Aorta (tissue), 5 donors: Measurements from ENCODE around the gene PAPPA. TPM values are rescaled to one million over a fixed set of nuclear protein-coding genes. Genes with fewer than 3 reads are reported as not detected.

ENCODE experiments used
- ATAC-seq: fragments of 200-7000 bp; cut with Tn5 transposase; one replicate; pipeline ENCODE4 v1.9.1; 2022; ENCODE audit warnings: moderate library complexity; ENCODE audit not compliant: low FRiP score
- DNase-seq, 2 donors: peaks; one replicate each; pipeline ENCODE4 v3.0.0-alpha.2; 2020
- H3K27ac ChIP-seq, 2 donors: one replicate each; pipeline ENCODE4 v1.5.1; 2013; ENCODE audit warnings: low read length in 2 of 2, mild to moderate bottlenecking in 2 of 2, moderate library complexity in 2 of 2, control low read depth in 1 of 2, inconsistent platforms in 1 of 2, low read depth in 1 of 2
- H3K27me3 ChIP-seq, 2 donors: one replicate each; pipeline ENCODE4 v1.6.1; 2013; ENCODE audit warnings: control low read depth in 1 of 2, low read length in 1 of 2, mild to moderate bottlenecking in 1 of 2, moderate library complexity in 1 of 2; ENCODE audit not compliant: insufficient read depth in 2 of 2, control insufficient read depth in 1 of 2
- H3K36me3 ChIP-seq, 2 donors: one replicate each; pipeline ENCODE4 v1.6.1; 2013; ENCODE audit warnings: control low read depth in 1 of 2, low read length in 1 of 2, mild to moderate bottlenecking in 1 of 2; ENCODE audit not compliant: insufficient read depth in 2 of 2, control insufficient read depth in 1 of 2
- H3K4me1 ChIP-seq, 2 donors: one replicate each; pipeline ENCODE4 v1.6.1; 2013; ENCODE audit warnings: low read length in 2 of 2, control low read depth in 1 of 2, mild to moderate bottlenecking in 1 of 2, moderate library complexity in 1 of 2; ENCODE audit not compliant: insufficient read depth in 2 of 2, control insufficient read depth in 1 of 2
- H3K4me3 ChIP-seq, 2 donors: one replicate each; pipeline ENCODE4 v1.5.1; 2013; ENCODE audit warnings: low read length in 2 of 2, control low read depth in 1 of 2, mild to moderate bottlenecking in 1 of 2
- H3K9me3 ChIP-seq: one replicate; pipeline ENCODE4 v1.6.1; 2013; ENCODE audit warnings: mild to moderate bottlenecking, low read length; ENCODE audit not compliant: control insufficient read depth
- WGBS, 2 donors: extraction: QIAGEN DNeasy Blood & Tissue Kit; methylation state at CpG; one replicate each; pipeline ENCODE4 v1.1.7; 2013; 5-methylcytosine and 5-hydroxymethylcytosine counted together
- intact Hi-C, 2 donors: fragments of 100-400 bp; cut with DNase I; formaldehyde crosslinking; loops; one replicate each; pipeline versions ENCODE4 v1.14.2 to v1.15.0; 2022
- polyA plus RNA-seq, 2 donors: library from polyadenylated mRNA; stranded (reverse); fragments of 200-250 nt; gene quantifications; one replicate each; pipeline ENCODE4 v1.2.3, GENCODE V29; 2013
- total RNA-seq, 2 donors: library from RNA; stranded (reverse); fragmentation: NEBNext Ultra II Directional; extraction: Animal tissue kit (Norgen Biotek cat#: 25700); gene quantifications; one replicate each; pipeline ENCODE4 v1.2.1, GENCODE V29; 2021
- donor health status: healthy with polysubstance abuse.
- donor health status: Bipolar disorder and iron deficiency.
- donor health status: DM: no; HTN: no; CAD: no.
- donor health status: DM: no; HTN: no; CAD: no.
- donor health status: DM: yes; HTN: yes; CAD: no.

The PAPPA gene
- total and polyA plus RNA-seq, 4 donors = 0.50 to 16.6 (median 7.3) TPM

- DNase-seq = no peak
- Histone ChIP-seq H3K4me1 (no peaks in the 10 kb centered on the region), H3K27ac (no peak overlapping the region), H3K36me3 (no peaks in the 10 kb centered on the region), H3K9me3 (no peaks in the 10 kb centered on the region), H3K27me3 (no peaks in the 10 kb centered on the region), H3K4me3 (no peak overlapping the region)
- no peak for ATAC-seq
- WGBS, 2 donors = 68 to 72% methylated on average over 2 of the region's 2 CpGs
- intact Hi-C loops = loop anchor here in 1 of 2 donors (2.0 kb wide), 1 partner anchor 42 kb away; no protein-coding TSS in a partner anchor
These were observed 271.7 kb downstream of the PAPPA start for GRCh38 chr9:116425244-116425643.

GRCh38 chr9:116430849-116431248 lies 277.3 kb downstream of the PAPPA start:
- Histone ChIP-seq H3K27ac (no peak overlapping the region), H3K36me3 (no peaks in the 10 kb centered on the region), H3K9me3 (no peaks in the 10 kb centered on the region), H3K4me3 (no peak overlapping the region), H3K27me3 (no peaks in the 10 kb centered on the region), H3K4me1 (no peaks in the 10 kb centered on the region)
- DNase-seq = no peak
- 96 to 98% methylated on average over 3 of the region's 3 CpGs for WGBS, 2 donors
- intact Hi-C loops = no loop called here
- no peak for ATAC-seq

GRCh38 chr9:116432051-116432450 lies 278.5 kb downstream of the PAPPA start:
- ATAC-seq (no peak), DNase-seq (no peak)
- no peaks in the 10 kb centered on the region for H3K4me1 ChIP-seq
- H3K4me3 ChIP-seq = no peak overlapping the region
- H3K36me3 ChIP-seq = no peaks in the 10 kb centered on the region
- H3K27ac ChIP-seq = no peak overlapping the region
- intact Hi-C loops = no loop called here
- no peaks in the 10 kb centered on the region for H3K9me3 ChIP-seq
- H3K27me3 ChIP-seq = no peaks in the 10 kb centered on the region
- WGBS, 2 donors = 90 to 100% methylated on average over 1 of the region's 1 CpG

- ATAC-seq = no peak
- no peaks in the 10 kb centered on the region for H3K36me3 ChIP-seq
- H3K27me3 ChIP-seq = no peaks in the 10 kb centered on the region
- H3K9me3 ChIP-seq = no peaks in the 10 kb centered on the region
- 81 to 82% methylated on average over 4 of the region's 4 CpGs for WGBS, 2 donors
- H3K27ac ChIP-seq = no peak overlapping the region
- H3K4me3 ChIP-seq = no peak overlapping the region
- no peak for DNase-seq
- intact Hi-C loops = no loop called here
- no peaks in the 10 kb centered on the region for H3K4me1 ChIP-seq
These were observed 280.7 kb downstream of the PAPPA start for GRCh38 chr9:116434314-116434713.

GRCh38 chr9:116435706-116436105 lies 282.1 kb downstream of the PAPPA start:
- intact Hi-C loops = no loop called here
- no peak for DNase-seq
- Histone ChIP-seq H3K27ac (no peak overlapping the region), H3K4me1 (no peaks in the 10 kb centered on the region), H3K36me3 (peaks cover 0 to 2% of the 10 kb centered on the region in 2 donors), H3K4me3 (no peak overlapping the region), H3K9me3 (no peaks in the 10 kb centered on the region), H3K27me3 (no peaks in the 10 kb centered on the region)
- no peak for ATAC-seq
- 19 to 31% methylated on average over 4 of the region's 4 CpGs for WGBS, 2 donors

- Histone ChIP-seq H3K4me1 (no peaks in the 10 kb centered on the region), H3K27ac (no peak overlapping the region), H3K9me3 (no peaks in the 10 kb centered on the region), H3K36me3 (peaks cover 0 to 2% of the 10 kb centered on the region in 2 donors), H3K4me3 (no peak overlapping the region), H3K27me3 (no peaks in the 10 kb centered on the region)
- WGBS, 2 donors = 95 to 96% methylated on average over 1 of the region's 1 CpG
- ATAC-seq (no peak), DNase-seq (no peak)
- intact Hi-C loops = no loop called here
These were observed 282.5 kb downstream of the PAPPA start for GRCh38 chr9:116436121-116436520.

- Histone ChIP-seq H3K27ac (no peak overlapping the region), H3K4me1 (no peaks in the 10 kb centered on the region), H3K9me3 (no peaks in the 10 kb centered on the region), H3K27me3 (no peaks in the 10 kb centered on the region), H3K36me3 (peaks cover 0 to 3% of the 10 kb centered on the region in 2 donors), H3K4me3 (no peak overlapping the region)
- DNase-seq (no peak), ATAC-seq (no peak)
- WGBS, 2 donors = 84 to 87% methylated on average over 10 to 11 of the region's 11 CpGs
- intact Hi-C loops = no loop called here
These were observed 284.1 kb downstream of the PAPPA start for GRCh38 chr9:116437411-116438370.

- intact Hi-C loops = no loop called here
- no peak overlapping the region for H3K27ac ChIP-seq
- no peaks in the 10 kb centered on the region for H3K27me3 ChIP-seq
- H3K9me3 ChIP-seq = no peaks in the 10 kb centered on the region
- peaks cover 0 to 3% of the 10 kb centered on the region in 2 donors for H3K36me3 ChIP-seq
- ATAC-seq (no peak), DNase-seq (no peak)
- no peaks in the 10 kb centered on the region for H3K4me1 ChIP-seq
- H3K4me3 ChIP-seq = no peak overlapping the region
These were observed 288.9 kb downstream of the PAPPA start for GRCh38 chr9:116442528-116442927.

GRCh38 chr9:116447934-116448333 lies 294.3 kb downstream of the PAPPA start:
- no peaks in the 10 kb centered on the region for H3K9me3 ChIP-seq
- H3K4me3 ChIP-seq = no peak overlapping the region
- no peak overlapping the region for H3K27ac ChIP-seq
- no peaks in the 10 kb centered on the region for H3K4me1 ChIP-seq
- no peak for ATAC-seq
- H3K27me3 ChIP-seq = no peaks in the 10 kb centered on the region
- WGBS, 2 donors = 71 to 73% methylated on average over 6 of the region's 6 CpGs
- no peak for DNase-seq
- intact Hi-C loops = no loop called here
- H3K36me3 ChIP-seq = no peaks in the 10 kb centered on the region
